ENCODE results near the gene TMEM175.

- TF ChIP-seq POLR2A (IDR thresholded peaks at IDR 0.05; ENCODE audit: low read depth, low read length) = no peak
- no peak for TF ChIP-seq CTCF (conservative IDR thresholded peaks at IDR 0.05; ENCODE audit: low read depth, low read length)
Observed at GRCh38 chr4:950136-951020, 18.1 kb downstream of the TMEM175 start.
